Parathyroid adenoma (tissue), 2 donors: Measurements from ENCODE around the gene VRTN.
A peak's percentile ranks its signal among the peaks of the same experiment; 100 is the strongest.

Experiments
- H2AFZ ChIP-seq: fragments of 300-600 bp; sonication (generic); one replicate; pipeline ENCODE4 v1.7.0; 2017; ENCODE audit warnings: antibody characterized with exemption, mild to moderate bottlenecking
- H3K27ac ChIP-seq: fragments of 300-600 bp; sonication (generic); one replicate; pipeline ENCODE4 v1.7.0; 2017
- H3K27me3 ChIP-seq: fragments of 300-600 bp; sonication (generic); one replicate; pipeline ENCODE4 v1.7.0; 2017; ENCODE audit warnings: low read length; ENCODE audit not compliant: control insufficient read depth, insufficient read depth
- H3K36me3 ChIP-seq: fragments of 300-600 bp; sonication (generic); one replicate; pipeline ENCODE4 v1.7.0; 2017; ENCODE audit warnings: low read length; ENCODE audit not compliant: control insufficient read depth, insufficient read depth
- H3K4me1 ChIP-seq: fragments of 300-600 bp; sonication (generic); one replicate; pipeline ENCODE4 v1.7.0; 2017; ENCODE audit warnings: control low read depth
- H3K4me2 ChIP-seq: fragments of 300-600 bp; sonication (generic); one replicate; pipeline ENCODE4 v1.7.0; 2017; ENCODE audit warnings: low read length
- H3K4me3 ChIP-seq: fragments of 300-600 bp; sonication (generic); one replicate; pipeline ENCODE4 v1.7.0; 2017; ENCODE audit warnings: low read depth, low read length
- H3K79me2 ChIP-seq: fragments of 300-600 bp; sonication (generic); one replicate; pipeline ENCODE4 v1.7.0; 2017; ENCODE audit warnings: control low read depth
- H3K9ac ChIP-seq: fragments of 300-600 bp; sonication (generic); one replicate; pipeline ENCODE4 v1.7.0; 2017; ENCODE audit warnings: mild to moderate bottlenecking
- H3K9me3 ChIP-seq: fragments of 300-600 bp; sonication (generic); one replicate; pipeline ENCODE4 v1.7.0; 2017; ENCODE audit warnings: low read length; ENCODE audit not compliant: control insufficient read depth
- CTCF ChIP-seq: fragments of 300-600 bp; sonication (generic); IDR thresholded peaks from one replicate; pipeline ENCODE4 v1.7.0; 2017; ENCODE audit warnings: antibody characterized with exemption, mild to moderate bottlenecking
- donor health status: primary hyperparathyroidism.

VRTN gene

GRCh38 chr14:74358176-74358829, 10.0 kb downstream of the VRTN start:
- Histone ChIP-seq H2AFZ (no peak overlapping the region), H3K79me2 (no peaks in the 10 kb centered on the region), H3K9ac (no peak overlapping the region), H3K36me3 (no peaks in the 10 kb centered on the region), H3K27me3 (no peaks in the 10 kb centered on the region), H3K4me3 (no peak overlapping the region), H3K4me1 (peaks cover 2% of the 10 kb centered on the region), H3K4me2 (no peak overlapping the region), H3K27ac (no peak overlapping the region), H3K9me3 (no peaks in the 10 kb centered on the region)
- TF ChIP-seq CTCF, result no peak

GRCh38 chr14:74360163-74360562, 11.9 kb downstream of the VRTN start:
- Histone ChIP-seq H3K27ac (no peak overlapping the region), H3K36me3 (no peaks in the 10 kb centered on the region)

GRCh38 chr14:74362361-74362915, 14.2 kb downstream of the VRTN start:
- H3K9me3 ChIP-seq, result no peaks in the 10 kb centered on the region
- no peak overlapping the region for H3K4me2 ChIP-seq

More at GRCh38 chr14:74360163-74360562, 11.9 kb downstream of the VRTN start:
- H3K9ac ChIP-seq, result no peak overlapping the region
- H3K79me2 ChIP-seq, result no peaks in the 10 kb centered on the region
- H3K4me1 ChIP-seq, result peaks cover 2% of the 10 kb centered on the region
- H3K27me3 ChIP-seq, result no peaks in the 10 kb centered on the region
- H3K9me3 ChIP-seq, result no peaks in the 10 kb centered on the region
- H2AFZ ChIP-seq, result no peak overlapping the region
- no peak for TF ChIP-seq CTCF
- H3K4me3 ChIP-seq, result no peak overlapping the region
- H3K4me2 ChIP-seq, result no peak overlapping the region

GRCh38 chr14:74364271-74364880, 16.1 kb downstream of the VRTN start:
- Histone ChIP-seq H3K4me2 (no peak overlapping the region), H3K79me2 (no peaks in the 10 kb centered on the region), H3K9ac (no peak overlapping the region), H3K36me3 (no peaks in the 10 kb centered on the region), H2AFZ (no peak overlapping the region), H3K27me3 (no peaks in the 10 kb centered on the region), H3K4me3 (no peak overlapping the region), H3K4me1 (peaks cover 2% of the 10 kb centered on the region), H3K27ac (no peak overlapping the region), H3K9me3 (no peaks in the 10 kb centered on the region)
- no peak for TF ChIP-seq CTCF

More at GRCh38 chr14:74362361-74362915, 14.2 kb downstream of the VRTN start:
- Histone ChIP-seq H2AFZ (peak overlapping the region; percentile 59), H3K4me1 (peaks cover 2% of the 10 kb centered on the region), H3K27me3 (no peaks in the 10 kb centered on the region), H3K36me3 (no peaks in the 10 kb centered on the region), H3K9ac (no peak overlapping the region), H3K27ac (no peak overlapping the region), H3K4me3 (no peak overlapping the region), H3K79me2 (no peaks in the 10 kb centered on the region)
- TF ChIP-seq CTCF, result peak; percentile 96
